Measurements from ENCODE around the gene EFCAB11.

Gene EFCAB11

GRCh38 chr14:89922031-89922907, 32.3 kb downstream of the EFCAB11 start:
- Histone ChIP-seq H3K9me3 (ENCODE audit: low read length) (no peaks in the 10 kb centered on the region), H3K9ac (ENCODE audit: low read length) (no peak overlapping the region), H3K27ac (ENCODE audit: low read depth, low read length) (no peak overlapping the region), H3K27me3 (ENCODE audit: control insufficient read depth in 1 of 2, insufficient read depth in 2 of 2, low read length in 2 of 2) (no peaks in the 10 kb centered on the region), H3K36me3 (ENCODE audit: insufficient read depth, low read length) (no peaks in the 10 kb centered on the region), H3K4me1 (ENCODE audit: insufficient read depth, low read length) (no peaks in the 10 kb centered on the region), H3K4me3 (ENCODE audit: low read depth in 1 of 2, low read length in 2 of 2) (no peak overlapping the region)

GRCh38 chr14:89921346-89921745, 33.2 kb downstream of the EFCAB11 start:
- H3K4me3 ChIP-seq (ENCODE audit: low read depth in 1 of 2, low read length in 2 of 2): no peak overlapping the region
- no peak overlapping the region for H3K27ac ChIP-seq (ENCODE audit: low read depth, low read length)
- H3K9ac ChIP-seq (ENCODE audit: low read length): no peak overlapping the region

DNA sequence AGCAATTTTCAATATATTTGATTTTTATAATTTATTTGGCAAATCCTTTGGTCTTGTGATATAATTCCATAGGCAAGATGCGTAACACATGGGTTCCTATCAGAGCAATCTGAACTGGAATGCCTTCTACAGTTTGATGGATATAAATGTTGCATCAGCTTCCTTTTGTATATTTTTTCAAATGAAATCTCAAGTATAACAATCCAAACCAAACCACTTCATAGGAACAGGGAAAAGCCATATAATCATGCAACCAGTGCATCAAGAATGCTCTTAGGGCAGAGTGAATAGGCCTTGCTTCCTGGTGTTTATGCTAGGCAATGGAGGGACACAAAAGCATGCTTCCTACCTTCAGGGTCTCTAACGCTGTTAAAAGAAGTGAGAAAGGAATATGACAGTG, 34.5 kb downstream of the EFCAB11 start:
- no peak overlapping the region for H3K27ac ChIP-seq (ENCODE audit: low read depth, low read length)
- no peak overlapping the region for H3K4me3 ChIP-seq (ENCODE audit: low read depth in 1 of 2, low read length in 2 of 2)
- H3K9ac ChIP-seq (ENCODE audit: low read length): no peak overlapping the region
- no peaks in the 10 kb centered on the region for H3K36me3 ChIP-seq (ENCODE audit: insufficient read depth, low read length)
- H3K27me3 ChIP-seq (ENCODE audit: control insufficient read depth in 1 of 2, insufficient read depth in 2 of 2, low read length in 2 of 2): no peaks in the 10 kb centered on the region
- peaks cover 1% of the 10 kb centered on the region for H3K4me1 ChIP-seq (ENCODE audit: insufficient read depth, low read length)
- H3K9me3 ChIP-seq (ENCODE audit: low read length): no peaks in the 10 kb centered on the region

More at GRCh38 chr14:89921346-89921745, 33.2 kb downstream of the EFCAB11 start:
- H3K4me1 ChIP-seq (ENCODE audit: insufficient read depth, low read length): no peaks in the 10 kb centered on the region
- H3K36me3 ChIP-seq (ENCODE audit: insufficient read depth, low read length): no peaks in the 10 kb centered on the region
- H3K27me3 ChIP-seq (ENCODE audit: control insufficient read depth in 1 of 2, insufficient read depth in 2 of 2, low read length in 2 of 2): no peaks in the 10 kb centered on the region
- no peaks in the 10 kb centered on the region for H3K9me3 ChIP-seq (ENCODE audit: low read length)

GRCh38 chr14:89918721-89919120, 35.8 kb downstream of the EFCAB11 start:
- Histone ChIP-seq H3K9ac (ENCODE audit: low read length) (no peak overlapping the region), H3K27me3 (ENCODE audit: control insufficient read depth in 1 of 2, insufficient read depth in 2 of 2, low read length in 2 of 2) (no peaks in the 10 kb centered on the region), H3K9me3 (ENCODE audit: low read length) (no peaks in the 10 kb centered on the region), H3K36me3 (ENCODE audit: insufficient read depth, low read length) (no peaks in the 10 kb centered on the region), H3K4me1 (ENCODE audit: insufficient read depth, low read length) (peaks cover 4% of the 10 kb centered on the region), H3K27ac (ENCODE audit: low read depth, low read length) (no peak overlapping the region), H3K4me3 (ENCODE audit: low read depth in 1 of 2, low read length in 2 of 2) (no peak overlapping the region)

- no peaks in the 10 kb centered on the region for H3K27me3 ChIP-seq (ENCODE audit: control insufficient read depth in 1 of 2, insufficient read depth in 2 of 2, low read length in 2 of 2)
- no peak overlapping the region for H3K4me3 ChIP-seq (ENCODE audit: low read depth in 1 of 2, low read length in 2 of 2)
- H3K9ac ChIP-seq (ENCODE audit: low read length): no peak overlapping the region
Observed at GRCh38 chr14:89915114-89915878, 39.2 kb downstream of the EFCAB11 start.

GRCh38 chr14:89912667-89913211, 41.8 kb downstream of the EFCAB11 start:
- Histone ChIP-seq H3K36me3 (ENCODE audit: insufficient read depth, low read length) (no peaks in the 10 kb centered on the region), H3K9me3 (ENCODE audit: low read length) (no peaks in the 10 kb centered on the region), H3K27ac (ENCODE audit: low read depth, low read length) (peak overlapping the region; percentile 6), H3K9ac (ENCODE audit: low read length) (no peak overlapping the region), H3K4me3 (ENCODE audit: low read depth in 1 of 2, low read length in 2 of 2) (no peak overlapping the region), H3K27me3 (ENCODE audit: control insufficient read depth in 1 of 2, insufficient read depth in 2 of 2, low read length in 2 of 2) (no peaks in the 10 kb centered on the region), H3K4me1 (ENCODE audit: insufficient read depth, low read length) (peaks cover 33% of the 10 kb centered on the region)

More at GRCh38 chr14:89915114-89915878, 39.2 kb downstream of the EFCAB11 start:
- Histone ChIP-seq H3K27ac (ENCODE audit: low read depth, low read length) (no peak overlapping the region), H3K4me1 (ENCODE audit: insufficient read depth, low read length) (peaks cover 33% of the 10 kb centered on the region), H3K36me3 (ENCODE audit: insufficient read depth, low read length) (no peaks in the 10 kb centered on the region), H3K9me3 (ENCODE audit: low read length) (no peaks in the 10 kb centered on the region)

GRCh38 chr14:89912221-89912620, 42.3 kb downstream of the EFCAB11 start:
- H3K27ac ChIP-seq (ENCODE audit: low read depth, low read length): peak overlapping the region; percentile 16
- H3K36me3 ChIP-seq (ENCODE audit: insufficient read depth, low read length): no peaks in the 10 kb centered on the region
- H3K4me3 ChIP-seq (ENCODE audit: low read depth in 1 of 2, low read length in 2 of 2): no peak overlapping the region
- no peaks in the 10 kb centered on the region for H3K27me3 ChIP-seq (ENCODE audit: control insufficient read depth in 1 of 2, insufficient read depth in 2 of 2, low read length in 2 of 2)
- no peak overlapping the region for H3K9ac ChIP-seq (ENCODE audit: low read length)
- H3K9me3 ChIP-seq (ENCODE audit: low read length): no peaks in the 10 kb centered on the region
- H3K4me1 ChIP-seq (ENCODE audit: insufficient read depth, low read length): peaks cover 33% of the 10 kb centered on the region

GRCh38 chr14:89911010-89911919, 43.3 kb downstream of the EFCAB11 start:
- H3K27me3 ChIP-seq (ENCODE audit: control insufficient read depth in 1 of 2, insufficient read depth in 2 of 2, low read length in 2 of 2): no peaks in the 10 kb centered on the region
- H3K27ac ChIP-seq (ENCODE audit: low read depth, low read length): peak overlapping the region; percentile 16
- no peaks in the 10 kb centered on the region for H3K36me3 ChIP-seq (ENCODE audit: insufficient read depth, low read length)
- H3K9ac ChIP-seq (ENCODE audit: low read length): peak overlapping the region; percentile 1
- H3K4me1 ChIP-seq (ENCODE audit: insufficient read depth, low read length): peaks cover 33% of the 10 kb centered on the region
- H3K4me3 ChIP-seq (ENCODE audit: low read depth in 1 of 2, low read length in 2 of 2): no peak overlapping the region
- H3K9me3 ChIP-seq (ENCODE audit: low read length): no peaks in the 10 kb centered on the region

DNA sequence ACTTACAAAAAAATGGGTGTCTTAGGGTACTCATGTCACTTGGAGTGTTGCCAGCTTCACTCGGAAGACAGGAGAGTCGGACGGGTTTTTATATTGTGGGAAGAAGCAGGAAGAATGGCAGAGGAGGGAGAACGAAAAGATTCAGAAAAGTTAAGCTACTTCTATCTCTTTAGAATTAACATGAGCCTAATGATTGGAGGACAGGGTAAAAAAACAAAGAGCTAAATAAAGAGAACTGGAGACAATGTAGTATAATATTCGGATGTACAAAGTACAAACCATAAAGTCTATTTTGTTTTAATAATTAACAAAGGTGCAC, 43.9 kb downstream of the EFCAB11 start:
- Histone ChIP-seq H3K9ac (ENCODE audit: low read length) (peak overlapping the region; percentile 1), H3K27ac (ENCODE audit: low read depth, low read length) (no peak overlapping the region), H3K4me1 (ENCODE audit: insufficient read depth, low read length) (peaks cover 33% of the 10 kb centered on the region), H3K4me3 (ENCODE audit: low read depth in 1 of 2, low read length in 2 of 2) (no peak overlapping the region), H3K36me3 (ENCODE audit: insufficient read depth, low read length) (no peaks in the 10 kb centered on the region), H3K27me3 (ENCODE audit: control insufficient read depth in 1 of 2, insufficient read depth in 2 of 2, low read length in 2 of 2) (no peaks in the 10 kb centered on the region), H3K9me3 (ENCODE audit: low read length) (no peaks in the 10 kb centered on the region)

DNA sequence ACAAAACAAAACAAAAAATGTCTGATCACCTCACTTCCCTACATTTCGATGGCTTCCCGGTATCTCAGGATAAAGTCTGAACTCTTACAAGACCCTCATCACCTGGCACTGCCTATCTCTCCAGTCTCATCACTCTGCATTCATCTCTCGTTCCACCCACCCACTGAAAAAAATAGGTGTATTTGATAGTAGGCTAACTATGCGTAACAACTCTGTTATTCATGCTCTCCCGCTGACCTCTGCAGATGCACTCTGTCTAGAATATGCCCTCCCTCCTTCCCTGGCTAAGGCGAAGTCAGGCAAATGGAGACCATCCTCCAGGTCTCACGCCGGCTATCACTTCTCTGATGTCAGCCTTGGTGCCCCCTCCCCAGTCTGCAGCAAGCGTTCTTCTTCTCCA, 44.9 kb downstream of the EFCAB11 start:
- no peaks in the 10 kb centered on the region for H3K9me3 ChIP-seq (ENCODE audit: low read length)
- H3K4me1 ChIP-seq (ENCODE audit: insufficient read depth, low read length): peaks cover 29% of the 10 kb centered on the region
- no peaks in the 10 kb centered on the region for H3K36me3 ChIP-seq (ENCODE audit: insufficient read depth, low read length)
- no peak overlapping the region for H3K9ac ChIP-seq (ENCODE audit: low read length)
- no peak overlapping the region for H3K27ac ChIP-seq (ENCODE audit: low read depth, low read length)
- no peak overlapping the region for H3K4me3 ChIP-seq (ENCODE audit: low read depth in 1 of 2, low read length in 2 of 2)
- no peaks in the 10 kb centered on the region for H3K27me3 ChIP-seq (ENCODE audit: control insufficient read depth in 1 of 2, insufficient read depth in 2 of 2, low read length in 2 of 2)
